Glutamatergic neuron (in vitro differentiated cells): ENCODE measurements around the gene TMEM26. TPM values are rescaled to one million over a fixed set of nuclear protein-coding genes. Genes with fewer than 3 reads are reported as not detected.

Experiments
- DNase-seq: peaks from one replicate; pipeline ENCODE4 v3.0.0; 2022
- H3K27ac Mint-ChIP-seq: one replicate; pipeline ENCODE4 v1.8.0; 2020; ENCODE audit warnings: mild to moderate bottlenecking, mixed read lengths, inconsistent platforms; ENCODE audit not compliant: unreplicated experiment
- H3K27me3 Mint-ChIP-seq: one replicate; pipeline ENCODE4 v1.8.0; 2020; ENCODE audit warnings: mild to moderate bottlenecking, moderate library complexity, mixed read lengths, inconsistent platforms; ENCODE audit not compliant: unreplicated experiment
- H3K36me3 Mint-ChIP-seq: one replicate; pipeline ENCODE4 v1.8.0; 2020; ENCODE audit warnings: mild to moderate bottlenecking, mixed read lengths, inconsistent platforms; ENCODE audit not compliant: unreplicated experiment
- H3K4me1 Mint-ChIP-seq: one replicate; pipeline ENCODE4 v1.8.0; 2020; ENCODE audit warnings: mild to moderate bottlenecking, low read depth, mixed read lengths, inconsistent platforms; ENCODE audit not compliant: unreplicated experiment
- H3K4me3 Mint-ChIP-seq: one replicate; pipeline ENCODE4 v1.8.0; 2020; ENCODE audit warnings: mild to moderate bottlenecking, mixed read lengths, inconsistent platforms; ENCODE audit not compliant: unreplicated experiment
- H3K9me3 Mint-ChIP-seq: one replicate; pipeline ENCODE4 v1.8.0; 2020; ENCODE audit warnings: mild to moderate bottlenecking, moderate library complexity, mixed read lengths, inconsistent platforms; ENCODE audit not compliant: unreplicated experiment
- total RNA-seq: library from RNA; stranded (reverse); fragmentation: NEBNext Ultra II Directional; extraction: Animal tissue kit (Norgen Biotek cat#: 25700); gene quantifications from one replicate; pipeline ENCODE4 v1.2.1, GENCODE V29; 2021; ENCODE audit not compliant: unreplicated experiment
- TF ChIP-seq, protein P1 (sequence below): fragments of 200-600 bp; sonication (generic); IDR thresholded peaks from one replicate; pipeline ENCODE4 v1.5.0; 2021; ENCODE audit not compliant: partially characterized antibody, unreplicated experiment

TMEM26 gene
- total RNA-seq, 1 donor from 2014 or later, result not detected

GRCh38 chr10:61410353-61411070 lies 42.7 kb downstream of the TMEM26 start:
- Mint-ChIP-seq H3K4me3 (no peak overlapping the region), H3K36me3 (no peaks in the 10 kb centered on the region), H3K4me1 (no peaks in the 10 kb centered on the region), H3K27me3 (no peaks in the 10 kb centered on the region), H3K27ac (no peak overlapping the region), H3K9me3 (no peaks in the 10 kb centered on the region)
- no peak for DNase-seq
- TF ChIP-seq, protein P1, sequence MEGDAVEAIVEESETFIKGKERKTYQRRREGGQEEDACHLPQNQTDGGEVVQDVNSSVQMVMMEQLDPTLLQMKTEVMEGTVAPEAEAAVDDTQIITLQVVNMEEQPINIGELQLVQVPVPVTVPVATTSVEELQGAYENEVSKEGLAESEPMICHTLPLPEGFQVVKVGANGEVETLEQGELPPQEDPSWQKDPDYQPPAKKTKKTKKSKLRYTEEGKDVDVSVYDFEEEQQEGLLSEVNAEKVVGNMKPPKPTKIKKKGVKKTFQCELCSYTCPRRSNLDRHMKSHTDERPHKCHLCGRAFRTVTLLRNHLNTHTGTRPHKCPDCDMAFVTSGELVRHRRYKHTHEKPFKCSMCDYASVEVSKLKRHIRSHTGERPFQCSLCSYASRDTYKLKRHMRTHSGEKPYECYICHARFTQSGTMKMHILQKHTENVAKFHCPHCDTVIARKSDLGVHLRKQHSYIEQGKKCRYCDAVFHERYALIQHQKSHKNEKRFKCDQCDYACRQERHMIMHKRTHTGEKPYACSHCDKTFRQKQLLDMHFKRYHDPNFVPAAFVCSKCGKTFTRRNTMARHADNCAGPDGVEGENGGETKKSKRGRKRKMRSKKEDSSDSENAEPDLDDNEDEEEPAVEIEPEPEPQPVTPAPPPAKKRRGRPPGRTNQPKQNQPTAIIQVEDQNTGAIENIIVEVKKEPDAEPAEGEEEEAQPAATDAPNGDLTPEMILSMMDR, result no peak

GRCh38 chr10:61409157-61409556 lies 44.0 kb downstream of the TMEM26 start:
- Mint-ChIP-seq H3K9me3 (no peaks in the 10 kb centered on the region), H3K27ac (no peak overlapping the region), H3K4me3 (no peak overlapping the region), H3K4me1 (no peaks in the 10 kb centered on the region), H3K27me3 (no peaks in the 10 kb centered on the region), H3K36me3 (no peaks in the 10 kb centered on the region)
- DNase-seq, result no peak
- TF ChIP-seq, protein P1, result no peak

- H3K36me3 Mint-ChIP-seq, result no peaks in the 10 kb centered on the region
- H3K27ac Mint-ChIP-seq, result no peak overlapping the region
- DNase-seq, result no peak
- TF ChIP-seq, protein P1, result no peak
- no peaks in the 10 kb centered on the region for H3K27me3 Mint-ChIP-seq
- H3K4me1 Mint-ChIP-seq, result no peaks in the 10 kb centered on the region
- H3K9me3 Mint-ChIP-seq, result no peaks in the 10 kb centered on the region
- no peak overlapping the region for H3K4me3 Mint-ChIP-seq
These were observed 45.1 kb downstream of the TMEM26 start for GRCh38 chr10:61408105-61408504.

- H3K27ac Mint-ChIP-seq, result no peak overlapping the region
These were observed 46.4 kb downstream of the TMEM26 start for GRCh38 chr10:61406736-61407135.

DNA sequence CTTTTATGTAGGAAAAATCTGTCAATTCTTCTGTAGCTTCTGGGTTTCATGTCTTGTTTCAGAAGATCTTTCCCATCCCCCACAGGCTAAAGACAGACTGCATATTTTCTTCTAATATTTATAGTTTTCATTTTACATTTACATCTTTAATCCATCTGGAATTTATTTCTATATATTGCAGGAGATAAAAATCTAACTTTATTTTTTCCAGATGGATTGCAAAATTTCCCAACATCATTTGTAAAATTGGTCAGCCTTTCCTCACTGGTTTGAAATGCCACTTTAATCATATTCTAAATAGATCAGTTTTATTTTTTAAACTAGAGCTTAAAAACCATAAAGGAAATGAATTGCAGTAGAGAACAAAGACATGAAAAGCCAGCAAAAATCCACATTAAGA lies 46.9 kb downstream of the TMEM26 start:
- Mint-ChIP-seq H3K9me3 (no peaks in the 10 kb centered on the region), H3K27me3 (no peaks in the 10 kb centered on the region), H3K27ac (no peak overlapping the region), H3K4me3 (no peak overlapping the region), H3K36me3 (no peaks in the 10 kb centered on the region), H3K4me1 (no peaks in the 10 kb centered on the region)
- TF ChIP-seq, protein P1, result no peak
- no peak for DNase-seq

More at GRCh38 chr10:61406736-61407135, 46.4 kb downstream of the TMEM26 start:
- TF ChIP-seq, protein P1, result no peak
- Mint-ChIP-seq H3K36me3 (no peaks in the 10 kb centered on the region), H3K4me3 (no peak overlapping the region), H3K4me1 (no peaks in the 10 kb centered on the region), H3K9me3 (no peaks in the 10 kb centered on the region), H3K27me3 (no peaks in the 10 kb centered on the region)
- DNase-seq, result no peak
